Kidney epithelial cell (primary cell): ENCODE results near the gene ATP5PO. TPM values are rescaled to one million over a fixed set of nuclear protein-coding genes. Genes with fewer than 3 reads are reported as not detected.

Experiments used
- DNase-seq: peaks from one replicate; pipeline ENCODE4 v3.0.0-alpha.2; 2010; ENCODE audit warnings: low read depth
- H3K27me3 ChIP-seq: 2 replicates; pipeline ENCODE4 v1.6.0; 2011; ENCODE audit warnings: low read length; ENCODE audit not compliant: control insufficient read depth, insufficient read depth
- H3K36me3 ChIP-seq: 2 replicates; pipeline ENCODE4 v1.5.1; 2011; ENCODE audit warnings: low read length; ENCODE audit not compliant: control insufficient read depth, insufficient read depth
- H3K4me3 ChIP-seq: 2 replicates; pipeline ENCODE4 v1.5.1; 2011; ENCODE audit warnings: low read depth, mild to moderate bottlenecking, control low read depth, low read length
- CTCF ChIP-seq: IDR thresholded peaks from 2 replicates; pipeline ENCODE4 v1.5.1; 2011; ENCODE audit warnings: mild to moderate bottlenecking, moderate library complexity, low read length, control low read depth, inconsistent platforms; ENCODE audit not compliant: insufficient read depth, poor library complexity, severe bottlenecking
- total RNA-seq: library from RNA; depleted of rRNA; stranded (reverse); fragments of >200 nt; gene quantifications from 2 replicates; pipeline ENCODE4 v1.2.3, GENCODE V29; 2015

ATP5PO gene
- total RNA-seq, 1 donor from 2014 or later = 286 TPM

GRCh38 chr21:33943293-33943692, 27.7 kb upstream of the ATP5PO start:
- no peak for DNase-seq
- no peak for TF ChIP-seq CTCF
- no peak overlapping the region for H3K4me3 ChIP-seq
- no peaks in the 10 kb centered on the region for H3K36me3 ChIP-seq
- no peaks in the 10 kb centered on the region for H3K27me3 ChIP-seq

DNA sequence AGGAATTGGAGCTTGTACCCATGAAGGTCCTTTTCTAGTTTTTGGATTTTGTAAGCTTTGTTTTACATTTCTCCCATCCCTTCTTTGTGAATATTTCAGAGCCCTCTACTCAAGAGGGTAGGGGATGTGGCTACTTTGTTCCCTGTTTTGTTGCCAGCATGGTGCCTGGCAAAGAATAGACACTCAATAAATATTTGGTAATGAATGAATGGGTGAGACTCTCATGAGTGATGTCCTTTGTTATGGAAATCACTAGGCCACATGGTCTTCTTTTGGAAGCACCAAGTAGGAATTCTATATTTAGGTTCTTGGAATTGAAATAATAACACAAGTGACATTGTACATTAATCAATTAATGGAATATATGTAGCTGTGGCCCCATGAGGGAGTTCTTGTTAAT, 26.8 kb upstream of the ATP5PO start:
- Histone ChIP-seq H3K36me3 (no peaks in the 10 kb centered on the region), H3K4me3 (no peak overlapping the region), H3K27me3 (no peaks in the 10 kb centered on the region)
- TF ChIP-seq CTCF = no peak
- no peak for DNase-seq

DNA sequence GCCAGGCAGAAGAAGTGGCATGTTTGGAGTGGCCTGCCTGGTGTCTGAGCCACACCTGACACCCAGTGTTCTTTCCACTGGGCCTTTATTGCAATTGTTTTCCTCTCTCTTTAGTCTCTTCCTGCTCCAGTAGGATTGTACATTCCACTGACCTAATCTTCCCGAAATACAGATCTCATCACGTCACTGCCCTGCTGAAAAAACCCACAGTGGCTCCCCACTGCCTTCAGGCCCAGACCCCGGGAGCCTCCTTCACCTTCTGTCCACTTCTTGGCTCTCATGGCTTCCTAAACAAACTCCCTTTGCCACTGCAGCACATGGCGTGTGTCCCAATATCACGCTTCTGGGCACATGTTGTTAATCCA, 25.3 kb upstream of the ATP5PO start:
- DNase-seq = no peak
- H3K4me3 ChIP-seq = no peak overlapping the region
- H3K27me3 ChIP-seq = no peaks in the 10 kb centered on the region
- H3K36me3 ChIP-seq = no peaks in the 10 kb centered on the region
- TF ChIP-seq CTCF = no peak

GRCh38 chr21:33940164-33940880, 24.7 kb upstream of the ATP5PO start:
- DNase-seq = no peak
- Histone ChIP-seq H3K27me3 (no peaks in the 10 kb centered on the region), H3K36me3 (no peaks in the 10 kb centered on the region), H3K4me3 (no peak overlapping the region)
- no peak for TF ChIP-seq CTCF

GRCh38 chr21:33939226-33939625, 23.6 kb upstream of the ATP5PO start:
- H3K36me3 ChIP-seq = no peaks in the 10 kb centered on the region
- H3K4me3 ChIP-seq = no peak overlapping the region
- DNase-seq = no peak
- no peaks in the 10 kb centered on the region for H3K27me3 ChIP-seq
- TF ChIP-seq CTCF = no peak

DNA sequence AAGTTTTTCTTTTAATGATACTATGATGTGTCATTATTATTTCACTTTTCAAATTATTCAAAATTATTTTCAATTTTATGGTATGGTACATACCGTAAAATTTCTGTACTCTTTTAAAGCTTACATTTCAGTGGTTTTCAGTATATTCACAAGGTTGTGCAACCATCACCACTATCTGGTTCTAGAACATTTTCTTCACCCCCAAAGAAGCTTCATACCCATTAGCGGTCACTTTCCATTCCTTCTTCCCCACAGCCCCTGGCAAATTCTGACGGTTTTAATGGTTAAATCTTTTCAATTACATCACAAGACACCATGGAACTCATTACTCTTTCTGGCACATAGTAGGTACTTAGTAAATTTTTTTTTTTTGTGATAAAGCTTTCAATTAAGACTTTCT, 22.8 kb upstream of the ATP5PO start:
- DNase-seq = no peak
- H3K4me3 ChIP-seq = no peak overlapping the region
- no peak for TF ChIP-seq CTCF
- H3K36me3 ChIP-seq = no peaks in the 10 kb centered on the region
- H3K27me3 ChIP-seq = no peaks in the 10 kb centered on the region
